ENCODE data around the gene XK. TPM values are rescaled to one million over a fixed set of nuclear protein-coding genes. Genes with fewer than 3 reads are reported as not detected.

Gene XK
- total RNA-seq, 4 donors from 2014 or later = 2.8 to 8.8 (median 5.1) TPM

DNA sequence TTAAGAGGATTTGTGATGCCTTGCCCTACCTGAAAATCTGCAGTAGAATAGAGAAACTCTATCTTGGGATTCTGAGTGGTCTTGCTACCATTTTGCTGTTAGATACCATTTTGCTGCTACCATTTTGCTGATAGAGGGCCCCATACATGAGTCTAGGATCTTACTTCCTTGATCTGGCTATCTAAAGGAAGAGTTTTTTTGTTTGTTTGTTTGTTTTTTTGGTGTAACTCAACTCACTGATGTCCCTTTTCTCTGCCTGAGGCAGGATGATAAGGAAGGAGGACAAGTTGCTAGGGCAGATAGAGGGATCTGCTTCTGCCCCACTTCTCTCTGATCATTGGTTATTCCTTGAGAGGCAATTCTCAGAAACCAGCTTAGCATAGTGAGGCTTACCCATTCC is 31.0 kb downstream of the XK start:
- Histone ChIP-seq H3K27ac (no peak overlapping the region), H3K27me3 (no peaks in the 10 kb centered on the region), H3K36me3 (no peaks in the 10 kb centered on the region), H3K4me1 (peaks cover 0 to 7% of the 10 kb centered on the region in 2 donors), H3K4me3 (no peak overlapping the region), H3K9me3 (no peaks in the 10 kb centered on the region)
- intact Hi-C loops (cut with DNase I; ENCODE audit: low total_unique reads) (no loop called here), in situ Hi-C loops (cut with MboI; ENCODE audit: low sequenced_read_pairs in 4 of 4) (no loop called here)
- ATAC-seq (no peak), DNase-seq (no peak)
- TF ChIP-seq, protein P1, sequence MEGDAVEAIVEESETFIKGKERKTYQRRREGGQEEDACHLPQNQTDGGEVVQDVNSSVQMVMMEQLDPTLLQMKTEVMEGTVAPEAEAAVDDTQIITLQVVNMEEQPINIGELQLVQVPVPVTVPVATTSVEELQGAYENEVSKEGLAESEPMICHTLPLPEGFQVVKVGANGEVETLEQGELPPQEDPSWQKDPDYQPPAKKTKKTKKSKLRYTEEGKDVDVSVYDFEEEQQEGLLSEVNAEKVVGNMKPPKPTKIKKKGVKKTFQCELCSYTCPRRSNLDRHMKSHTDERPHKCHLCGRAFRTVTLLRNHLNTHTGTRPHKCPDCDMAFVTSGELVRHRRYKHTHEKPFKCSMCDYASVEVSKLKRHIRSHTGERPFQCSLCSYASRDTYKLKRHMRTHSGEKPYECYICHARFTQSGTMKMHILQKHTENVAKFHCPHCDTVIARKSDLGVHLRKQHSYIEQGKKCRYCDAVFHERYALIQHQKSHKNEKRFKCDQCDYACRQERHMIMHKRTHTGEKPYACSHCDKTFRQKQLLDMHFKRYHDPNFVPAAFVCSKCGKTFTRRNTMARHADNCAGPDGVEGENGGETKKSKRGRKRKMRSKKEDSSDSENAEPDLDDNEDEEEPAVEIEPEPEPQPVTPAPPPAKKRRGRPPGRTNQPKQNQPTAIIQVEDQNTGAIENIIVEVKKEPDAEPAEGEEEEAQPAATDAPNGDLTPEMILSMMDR (IDR thresholded peaks at IDR 0.05 in 4 of 5, conservative IDR thresholded peaks at IDR 0.05 in 1 of 5) = no peak
- TF ChIP-seq POLR2A (IDR thresholded peaks at IDR 0.05) = no peak

DNA sequence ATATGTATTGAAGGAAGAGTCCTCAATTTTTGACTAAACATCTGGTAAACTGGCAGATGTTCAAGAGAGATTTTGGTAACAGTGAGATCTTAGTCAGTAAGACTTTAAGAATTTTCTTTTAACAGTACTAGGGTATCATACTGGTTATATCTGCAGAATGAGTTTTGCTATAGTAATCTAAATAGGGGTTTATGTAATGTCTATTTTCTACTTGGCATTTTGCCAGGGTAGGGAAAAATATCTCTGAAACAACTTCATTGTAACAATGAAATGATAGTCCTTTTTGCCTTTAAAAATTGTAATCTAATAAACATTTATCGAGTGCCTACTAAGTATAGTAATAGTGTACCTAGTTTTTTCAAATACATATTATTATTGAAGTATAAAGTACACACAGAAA is 32.1 kb downstream of the XK start:
- DNase-seq (no peak), ATAC-seq (no peak)
- peaks cover 5 to 7% of the 10 kb centered on the region in 2 donors for H3K4me1 ChIP-seq
- H3K4me3 ChIP-seq = no peak overlapping the region
- intact Hi-C loops (cut with DNase I; ENCODE audit: low total_unique reads) = no loop called here
- H3K36me3 ChIP-seq = no peaks in the 10 kb centered on the region
- in situ Hi-C loops (cut with MboI; ENCODE audit: low sequenced_read_pairs in 4 of 4) = no loop called here
- no peaks in the 10 kb centered on the region for H3K27me3 ChIP-seq
- no peaks in the 10 kb centered on the region for H3K9me3 ChIP-seq
- no peak overlapping the region for H3K27ac ChIP-seq
- no peak for TF ChIP-seq POLR2A (IDR thresholded peaks at IDR 0.05)
- TF ChIP-seq, protein P1 (IDR thresholded peaks at IDR 0.05 in 4 of 5, conservative IDR thresholded peaks at IDR 0.05 in 1 of 5) = no peak

DNA sequence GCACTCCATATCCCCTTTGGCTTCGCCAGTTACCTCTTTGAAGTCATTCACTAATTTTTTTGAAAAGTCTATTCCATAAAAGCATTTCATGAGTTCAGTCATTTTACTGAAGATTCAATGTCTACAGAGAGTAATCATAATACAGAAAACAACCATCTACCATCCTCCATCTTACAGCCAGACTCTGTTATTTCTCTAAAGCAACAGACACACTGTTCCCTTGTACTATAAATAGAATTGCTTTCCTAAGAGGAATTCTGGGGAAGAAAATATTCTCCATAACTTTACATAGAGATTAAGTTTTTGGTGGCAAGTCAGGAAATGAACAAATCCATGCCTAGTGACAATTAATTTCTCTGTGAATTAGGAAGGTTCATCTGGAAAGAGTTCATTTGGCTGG is 37.0 kb downstream of the XK start:
- Histone ChIP-seq H3K9me3 (no peaks in the 10 kb centered on the region), H3K27me3 (no peaks in the 10 kb centered on the region), H3K36me3 (no peaks in the 10 kb centered on the region), H3K4me3 (no peak overlapping the region), H3K27ac (peak overlapping the region; percentile 24 to 56 (median 36)), H3K4me1 (peaks cover 10 to 12% of the 10 kb centered on the region in 2 donors)
- in situ Hi-C loops (cut with MboI; ENCODE audit: low sequenced_read_pairs in 4 of 4) (no loop called here), intact Hi-C loops (cut with DNase I; ENCODE audit: low total_unique reads) (no loop called here)
- ATAC-seq (peak in 1 of 2 donors; percentile 52), DNase-seq (no peak)
- TF ChIP-seq, protein P1 (IDR thresholded peaks at IDR 0.05 in 4 of 5, conservative IDR thresholded peaks at IDR 0.05 in 1 of 5) = no peak
- no peak for TF ChIP-seq POLR2A (IDR thresholded peaks at IDR 0.05)

DNA sequence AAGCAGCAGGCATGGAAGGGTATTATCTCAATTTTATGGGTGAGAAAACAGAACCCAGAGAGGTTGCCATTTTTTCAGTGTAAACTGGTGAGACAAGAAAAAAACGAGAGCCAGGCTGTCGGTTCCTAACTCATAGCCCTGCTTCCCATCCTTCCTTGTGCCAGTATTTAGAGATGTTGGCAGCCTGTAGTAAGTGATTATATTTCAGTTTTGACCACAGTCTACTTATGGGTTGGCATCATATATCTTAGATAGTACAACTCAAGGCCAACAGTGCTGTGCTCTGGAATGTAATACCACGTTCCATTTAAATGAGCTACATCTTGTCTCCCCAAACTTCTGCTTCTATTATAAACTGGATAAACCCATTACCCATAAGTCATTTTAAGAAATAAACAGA is 40.8 kb downstream of the XK start:
- no peak for TF ChIP-seq POLR2A (IDR thresholded peaks at IDR 0.05)
- H3K27me3 ChIP-seq = no peaks in the 10 kb centered on the region
- peak; percentile 64 to 77 for ATAC-seq

DNA sequence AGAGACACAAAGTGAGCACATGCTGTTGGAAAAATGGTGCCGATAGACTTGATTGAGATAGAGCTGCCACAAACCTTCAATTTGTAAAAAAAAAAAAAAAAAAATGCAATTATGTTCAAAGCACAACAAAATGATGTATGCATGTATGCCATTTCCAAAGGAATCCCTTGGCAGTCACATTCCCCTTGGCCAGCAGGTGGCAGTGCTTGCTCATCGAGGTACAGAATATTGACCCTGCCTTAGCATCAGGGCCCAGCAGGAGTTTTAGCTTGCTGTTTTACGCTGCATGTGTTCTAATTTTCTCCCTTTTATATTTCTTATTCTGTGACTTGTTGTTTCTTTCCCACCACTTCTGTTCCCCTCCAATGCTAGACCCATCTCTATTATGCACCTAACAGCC is 59.8 kb downstream of the XK start:
- Histone ChIP-seq H3K27me3 (no peaks in the 10 kb centered on the region), H3K27ac (no peak overlapping the region), H3K4me1 (no peaks in the 10 kb centered on the region), H3K4me3 (no peak overlapping the region), H3K36me3 (no peaks in the 10 kb centered on the region), H3K9me3 (no peaks in the 10 kb centered on the region)
- in situ Hi-C loops (cut with MboI; ENCODE audit: low sequenced_read_pairs in 4 of 4) = loop anchor here in 1 of 4 donors (10.0 kb wide), 1 partner anchor 79 kb away; no protein-coding TSS in a partner anchor
- peak; percentile 60 to 68 for ATAC-seq
- intact Hi-C loops (cut with DNase I; ENCODE audit: low total_unique reads) = loop anchor here (1.0 to 10.0 kb wide), 2 partner anchors 80 to 579 kb away; partner anchors contain the start of gene RPGR
- DNase-seq = peak; percentile 5 to 34
- TF ChIP-seq, protein P1 (IDR thresholded peaks at IDR 0.05 in 4 of 5, conservative IDR thresholded peaks at IDR 0.05 in 1 of 5) = peak; percentile 38 to 74 (median 52)
- no peak for TF ChIP-seq POLR2A (IDR thresholded peaks at IDR 0.05)

More for the DNA sequence above, 40.8 kb downstream of the XK start:
- intact Hi-C loops (cut with DNase I; ENCODE audit: low total_unique reads) = no loop called here
- Histone ChIP-seq H3K36me3 (no peaks in the 10 kb centered on the region), H3K27ac (no peak overlapping the region), H3K4me1 (peaks cover 10 to 12% of the 10 kb centered on the region in 2 donors), H3K4me3 (no peak overlapping the region), H3K9me3 (no peaks in the 10 kb centered on the region)
- in situ Hi-C loops (cut with MboI; ENCODE audit: low sequenced_read_pairs in 4 of 4) = no loop called here
- DNase-seq = no peak

All from gastrocnemius medialis (tissue), 4 donors.